NCI-H82 treated with DMSO at 0.1 percent for 48 hours (cell line): ENCODE measurements around the gene PTPN4.
"Not testable (repeated sequence)": the region's sequence is repeated elsewhere in the genome, so short reads cannot be mapped to it uniquely, and the experiment has no call there.

Experiments used
- DNase-seq: peaks from one replicate; lab custom pipeline; 2025; ENCODE audit not compliant: unreplicated experiment; lab: John Stamatoyannopoulos, UW

PTPN4 gene

DNA sequence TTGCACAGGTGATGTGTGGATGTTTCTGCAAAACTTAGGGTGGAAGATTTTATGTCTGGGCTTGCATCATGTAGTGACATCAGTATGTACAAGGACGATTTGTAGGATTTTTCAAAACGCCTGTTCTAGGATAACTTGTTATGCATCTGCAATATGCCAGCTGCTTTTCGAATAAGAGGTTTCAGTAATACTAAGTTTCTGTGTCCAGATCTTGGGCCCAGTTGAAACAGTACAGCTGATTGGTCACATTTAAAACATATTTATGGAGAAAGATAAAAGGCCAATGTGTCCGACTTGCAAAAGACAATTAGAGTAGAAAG, 1.2 kb downstream of the PTPN4 start:
- no peak for DNase-seq

DNA sequence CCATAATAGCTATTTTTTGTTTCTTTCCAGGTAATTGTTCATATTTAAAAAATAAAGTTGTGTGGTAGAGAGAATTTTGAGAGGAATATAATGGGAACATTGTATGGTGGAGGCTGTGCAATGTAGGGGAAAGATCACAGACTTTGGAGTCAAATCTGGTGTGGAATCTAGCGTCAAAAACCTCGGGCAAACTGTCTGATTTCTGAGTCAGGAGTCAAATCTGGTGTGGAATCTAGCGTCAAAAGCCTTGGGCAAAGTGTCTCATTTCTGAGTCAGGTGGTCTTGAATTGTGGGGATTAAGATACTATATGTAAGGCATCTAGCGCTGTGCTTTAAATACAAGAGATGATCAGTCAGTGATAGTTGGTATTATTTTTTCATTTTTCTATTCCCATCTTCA, 5.1 kb downstream of the PTPN4 start:
- no peak for DNase-seq

DNA sequence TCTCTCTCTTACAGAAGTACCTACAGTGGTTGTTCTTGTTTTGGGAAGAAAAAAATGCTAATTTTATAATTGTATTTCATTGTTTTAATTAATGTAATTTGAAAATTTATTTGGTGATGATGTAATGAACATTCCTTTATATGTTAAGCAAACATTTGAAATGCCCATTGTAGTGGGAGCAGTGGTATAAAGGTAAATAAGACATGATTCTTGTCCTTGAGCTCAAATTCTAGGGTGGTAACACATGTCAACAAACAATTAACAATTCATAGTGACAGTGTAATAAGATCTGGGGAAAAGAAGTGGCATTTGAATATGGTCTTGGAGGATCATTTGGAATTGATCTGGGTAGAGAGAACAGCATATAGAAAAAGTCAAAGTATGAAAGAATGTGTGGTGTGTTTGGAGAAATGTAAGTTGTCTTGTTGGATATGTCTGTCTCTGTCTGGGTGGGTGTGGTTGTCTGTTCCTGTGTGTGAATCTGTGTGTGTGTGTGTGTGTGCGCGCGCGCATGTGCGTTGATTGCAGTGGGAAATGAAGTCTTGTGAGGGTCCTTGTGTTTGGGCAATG, 5.8 kb downstream of the PTPN4 start:
- no peak for DNase-seq

DNA sequence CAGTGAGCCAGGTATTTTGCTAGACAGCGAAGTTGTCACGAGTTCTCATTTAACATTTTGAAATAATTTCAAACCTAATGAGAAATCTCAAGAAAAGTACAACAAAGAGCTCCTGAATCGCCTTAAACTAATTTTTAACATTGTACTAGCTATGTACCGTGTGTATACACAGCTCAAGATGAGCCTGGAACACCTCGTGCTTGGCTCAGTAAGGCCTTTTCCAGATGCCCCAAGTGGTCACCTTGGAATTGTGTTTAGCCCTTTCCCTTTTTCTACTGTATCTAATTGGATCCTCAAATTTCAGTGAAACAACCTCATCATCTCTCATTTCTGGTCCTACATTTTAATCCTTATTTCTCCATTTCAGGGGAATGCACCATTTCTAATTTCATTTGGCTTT, 7.2 kb downstream of the PTPN4 start:
- DNase-seq: no peak

DNA sequence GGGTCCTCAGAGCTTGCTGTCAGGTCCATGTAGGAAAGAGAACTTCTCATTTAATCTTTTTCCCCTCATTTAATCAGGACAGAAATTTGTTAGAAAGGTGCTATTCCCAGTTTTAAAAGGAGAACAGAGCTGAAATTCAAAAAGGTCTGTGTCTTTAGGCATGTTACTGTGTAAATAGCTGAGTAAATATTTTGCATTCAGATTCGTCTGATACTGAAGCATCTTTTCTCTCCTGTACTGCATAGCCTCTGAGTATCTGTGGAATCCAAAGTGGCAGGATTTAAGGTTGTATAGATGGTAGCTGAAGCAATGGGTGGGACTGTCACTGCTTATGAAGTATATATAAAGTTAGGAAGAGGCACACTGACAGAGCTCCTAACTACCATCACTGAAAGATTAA, 9.0 kb downstream of the PTPN4 start:
- no peak for DNase-seq

DNA sequence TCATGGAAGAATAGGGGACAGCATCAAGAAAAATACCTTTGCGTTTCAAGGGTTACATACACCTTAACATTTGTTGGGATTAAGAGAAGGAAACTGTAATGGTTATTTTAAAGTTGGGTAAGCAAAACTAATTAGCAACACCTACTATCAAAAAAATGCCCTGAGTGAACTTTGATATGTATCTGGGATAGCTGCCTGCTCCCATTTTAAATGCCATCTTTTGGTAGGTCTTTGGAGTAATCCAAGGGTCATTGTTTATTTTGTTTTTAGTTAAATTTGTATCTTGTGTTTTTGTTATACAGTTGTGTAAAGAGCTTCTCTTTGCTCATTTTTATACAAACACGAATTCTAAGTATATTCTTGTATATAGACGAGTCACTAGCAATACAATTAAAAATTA, 9.9 kb downstream of the PTPN4 start:
- DNase-seq: no peak

DNA sequence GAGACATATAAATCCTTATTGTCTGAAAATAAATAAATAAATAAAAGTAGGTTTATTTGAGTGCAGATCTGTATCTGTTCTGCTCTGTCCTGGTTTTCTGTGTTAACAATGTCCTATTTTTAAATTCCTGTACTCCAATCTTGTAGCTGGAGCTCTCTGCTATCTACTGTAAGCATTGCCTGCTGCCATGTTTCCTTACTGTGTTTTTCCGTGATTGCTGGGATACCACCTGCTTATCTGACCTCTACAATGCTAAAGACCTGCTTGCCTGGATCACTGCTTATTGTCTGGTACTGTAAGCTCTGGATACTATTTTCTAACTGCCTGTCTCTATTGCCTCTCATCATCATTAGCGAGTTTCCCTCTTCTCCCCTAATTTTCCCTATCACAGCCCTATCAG, 11.6 kb downstream of the PTPN4 start:
- no peak for DNase-seq

DNA sequence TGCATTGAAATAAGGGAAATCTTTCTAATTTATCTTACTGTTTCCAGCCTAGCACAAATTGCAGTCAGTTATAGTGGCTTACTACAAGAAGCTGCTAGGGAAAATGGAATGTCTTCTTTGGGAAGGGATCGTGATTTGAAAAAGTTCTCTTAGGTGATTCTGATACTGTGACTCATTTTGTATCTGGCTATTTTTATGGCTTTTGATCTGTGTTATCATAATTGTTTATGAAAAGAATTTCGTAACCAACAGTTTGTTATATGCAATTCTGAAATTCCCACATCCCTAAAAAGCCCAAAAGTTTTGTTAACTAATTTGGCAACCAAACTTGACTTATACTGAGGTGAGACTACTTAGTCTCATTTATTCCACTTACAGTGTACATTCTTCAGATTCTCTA, 12.4 kb downstream of the PTPN4 start:
- no peak for DNase-seq

DNA sequence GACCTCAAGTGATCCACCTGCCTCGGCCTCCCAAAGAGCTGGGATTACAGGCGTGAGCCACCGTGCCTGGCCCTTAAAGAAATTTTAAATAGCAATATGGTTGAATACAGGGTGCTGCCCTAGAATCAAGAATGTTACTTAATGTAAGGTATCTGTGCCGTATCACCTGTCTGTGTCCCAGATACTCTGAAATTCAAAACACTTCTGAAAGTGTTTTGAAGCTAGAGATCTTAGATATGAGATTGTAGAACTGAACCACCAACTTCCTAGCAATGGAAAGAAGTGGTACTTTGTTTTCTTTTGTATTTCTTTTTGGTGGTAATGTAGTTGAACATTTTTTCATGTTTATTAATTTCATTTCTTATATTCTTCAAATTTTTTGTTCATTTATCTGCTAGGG, 13.0 kb downstream of the PTPN4 start:
- no peak for DNase-seq

DNA sequence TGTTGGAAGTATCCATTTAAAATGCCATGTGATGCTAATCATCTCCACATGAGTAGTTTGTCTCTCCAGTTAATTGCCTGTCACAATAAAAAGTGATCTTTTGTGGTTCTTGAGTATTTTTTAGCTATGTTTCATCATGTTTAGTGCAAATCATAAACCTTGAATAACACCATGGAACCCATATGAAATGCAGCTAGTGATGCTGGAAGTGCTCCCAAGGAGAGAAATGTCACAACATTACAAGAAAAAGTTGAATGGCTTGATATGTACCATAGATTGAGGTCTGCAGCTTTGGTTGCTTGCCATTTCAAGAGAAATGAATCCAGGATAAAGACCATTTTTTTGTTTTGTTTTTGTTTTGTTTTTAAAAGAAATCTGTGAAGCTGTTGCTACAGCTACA, 14.3 kb downstream of the PTPN4 start:
- no peak for DNase-seq

DNA sequence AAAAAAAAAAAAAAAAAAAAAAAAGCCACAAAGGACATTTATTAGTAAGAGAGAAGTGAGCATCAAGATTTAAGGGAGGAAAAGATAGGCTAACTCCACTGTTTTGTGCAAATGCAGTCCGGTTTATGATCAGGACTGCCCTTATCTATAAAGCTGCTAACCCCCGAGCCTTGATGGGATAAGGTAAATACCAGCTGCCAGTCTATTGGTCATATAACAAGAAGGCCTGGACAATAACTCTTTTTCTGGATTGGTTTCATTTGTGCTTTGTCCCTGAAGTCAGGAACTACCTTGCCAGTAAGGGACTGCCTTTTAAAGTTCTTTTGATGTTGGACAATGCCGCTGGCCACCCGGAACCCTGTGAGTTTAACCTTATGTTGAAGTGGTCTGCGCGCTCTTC, 15.4 kb downstream of the PTPN4 start:
- no peak for DNase-seq

DNA sequence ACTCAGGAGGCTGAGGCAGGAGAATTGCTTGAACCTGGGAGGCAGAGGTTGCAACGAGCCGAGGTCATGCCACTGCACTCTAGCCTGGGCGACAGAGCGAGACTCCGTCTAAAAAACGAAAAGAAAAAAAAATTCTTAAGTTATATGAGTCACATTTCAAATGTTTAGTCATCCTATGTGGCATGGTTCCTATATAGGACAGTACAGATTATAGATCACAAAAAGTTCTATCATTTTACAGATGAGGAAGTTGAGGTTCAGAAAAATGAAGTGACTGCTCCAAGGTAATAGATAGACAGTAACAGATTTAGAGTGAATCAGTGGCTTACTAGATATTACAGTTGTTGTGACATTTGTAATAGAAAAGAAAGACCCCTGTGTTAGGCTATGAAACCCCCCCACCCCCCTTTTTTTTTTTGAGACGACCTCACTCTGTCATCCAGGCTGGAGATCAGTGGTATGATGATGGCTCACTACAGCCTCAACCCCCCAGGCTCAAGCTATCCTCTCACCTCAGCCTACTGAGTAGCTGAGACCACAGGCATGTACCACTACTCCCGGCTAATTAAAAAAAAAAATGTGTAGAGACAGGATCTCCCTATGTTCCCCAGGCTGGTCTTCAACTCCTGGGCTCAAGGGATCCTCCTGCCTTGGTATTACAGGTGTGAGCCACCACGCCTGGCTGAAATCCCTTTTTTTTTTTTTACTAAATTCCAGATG, 22.7 kb downstream of the PTPN4 start:
- DNase-seq: no peak

DNA sequence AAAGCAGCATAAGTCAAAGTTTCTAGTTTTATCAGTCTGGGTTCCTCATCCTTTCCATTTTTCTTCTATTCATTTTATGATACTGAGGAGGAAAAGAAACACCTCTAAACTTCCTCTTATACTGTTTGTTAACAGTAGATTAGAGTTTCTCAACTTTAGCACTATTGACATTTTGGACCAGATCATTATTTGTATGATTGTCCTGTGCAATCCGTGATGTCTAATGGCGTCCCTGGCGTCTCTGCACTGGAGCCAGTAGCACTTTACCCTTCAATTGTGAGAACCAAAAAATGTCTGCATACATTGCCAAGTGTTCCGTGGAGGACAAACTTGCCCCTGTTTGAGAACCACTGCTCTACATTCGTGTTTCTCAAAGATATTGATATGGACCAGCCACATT, 25.2 kb downstream of the PTPN4 start:
- no peak for DNase-seq

DNA sequence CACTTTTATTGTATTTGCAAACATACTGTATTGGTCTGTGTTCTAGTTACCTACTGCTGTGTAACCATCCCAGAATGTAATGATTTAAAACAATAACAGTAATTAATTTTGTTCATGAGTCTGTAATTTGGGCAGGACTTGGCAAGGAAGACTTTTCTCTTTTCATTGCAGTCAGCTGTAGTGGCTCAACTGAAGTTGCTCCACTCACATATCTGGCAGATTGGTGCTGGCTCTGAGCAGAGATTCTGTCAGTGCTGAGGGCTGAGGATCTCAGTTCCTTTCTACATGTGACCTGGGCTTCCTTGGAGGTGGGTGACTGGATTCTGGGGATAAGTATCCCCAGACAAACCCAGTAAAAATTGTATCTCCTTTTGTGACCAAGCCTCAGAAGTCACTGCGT, 26.6 kb downstream of the PTPN4 start:
- no peak for DNase-seq

DNA sequence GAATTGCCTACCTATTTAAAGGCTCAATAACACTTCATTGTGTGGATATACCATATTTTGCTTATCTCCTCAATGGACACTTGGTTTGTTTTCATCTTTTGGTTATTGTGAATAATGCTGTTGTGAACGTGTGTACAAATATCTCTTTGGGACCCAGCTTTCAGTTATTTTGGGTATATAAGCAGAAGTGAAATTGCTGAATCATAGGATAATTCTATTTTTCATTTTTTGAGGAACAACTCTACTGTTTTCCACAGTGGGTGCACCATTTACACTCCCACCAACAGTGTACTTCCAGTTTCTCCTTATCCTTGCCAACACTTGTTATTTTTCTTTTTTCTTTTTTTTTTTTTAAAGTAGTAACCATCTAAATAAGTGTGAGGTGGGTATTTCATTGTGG, 29.0 kb downstream of the PTPN4 start:
- DNase-seq: no peak

DNA sequence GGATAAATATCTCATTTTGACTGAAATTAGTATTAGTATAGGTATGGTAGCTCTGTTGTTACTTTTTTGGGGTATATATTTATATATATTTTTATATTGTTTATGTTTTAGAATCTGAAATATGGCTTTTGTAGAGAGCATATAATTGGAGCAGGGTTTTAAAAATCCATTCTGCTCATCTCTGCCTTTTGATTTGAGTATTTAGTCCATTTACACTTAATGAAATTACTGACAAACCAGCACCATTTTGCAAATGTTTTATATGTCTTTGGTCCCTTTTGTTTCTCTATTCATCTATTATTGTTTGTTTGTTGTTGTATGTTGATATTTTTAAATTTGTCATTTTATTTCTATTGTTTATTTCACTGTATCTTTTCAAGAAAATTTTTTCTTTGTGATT, 30.7 kb downstream of the PTPN4 start:
- no peak for DNase-seq

DNA sequence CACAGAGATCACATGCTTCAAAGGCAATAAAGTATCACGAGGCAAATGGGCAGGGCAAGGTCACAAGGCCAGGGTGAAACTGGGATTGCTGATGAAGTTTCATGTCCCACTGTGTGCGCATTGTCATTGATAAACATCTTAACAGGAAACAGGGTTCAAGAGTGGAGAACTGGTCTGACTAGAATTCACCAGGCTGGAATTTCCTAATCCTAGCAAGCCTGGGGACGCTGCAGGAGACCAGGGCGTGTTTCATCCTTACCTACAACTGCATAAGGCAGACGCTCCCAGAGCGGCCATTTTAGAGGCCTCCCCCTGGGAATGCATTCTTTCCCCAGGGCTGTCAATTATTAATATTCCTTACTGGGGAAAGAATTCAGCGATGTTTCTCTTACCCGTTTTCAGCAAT, 33.2 kb downstream of the PTPN4 start:
- no peak for DNase-seq

DNA sequence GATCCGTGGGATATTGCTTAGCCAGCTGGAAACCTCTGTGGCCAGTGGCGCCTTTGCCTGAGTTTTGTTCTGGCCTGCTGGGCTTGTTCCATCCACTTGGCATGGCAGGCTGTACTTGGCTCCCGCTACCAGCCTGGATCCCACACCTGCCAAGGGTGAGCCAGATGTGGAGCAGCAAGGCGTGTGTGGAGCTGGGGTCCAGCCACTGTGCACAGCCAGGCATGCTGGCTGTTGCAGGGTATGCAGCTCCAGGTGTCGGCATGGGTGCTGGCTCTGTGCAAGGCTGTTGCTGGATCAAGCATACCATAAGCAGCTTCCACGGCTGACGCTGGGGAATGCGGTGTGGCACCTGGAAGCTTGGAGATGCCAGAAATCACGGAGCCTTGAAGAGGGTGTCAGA, 34.5 kb downstream of the PTPN4 start:
- DNase-seq: no peak

DNA sequence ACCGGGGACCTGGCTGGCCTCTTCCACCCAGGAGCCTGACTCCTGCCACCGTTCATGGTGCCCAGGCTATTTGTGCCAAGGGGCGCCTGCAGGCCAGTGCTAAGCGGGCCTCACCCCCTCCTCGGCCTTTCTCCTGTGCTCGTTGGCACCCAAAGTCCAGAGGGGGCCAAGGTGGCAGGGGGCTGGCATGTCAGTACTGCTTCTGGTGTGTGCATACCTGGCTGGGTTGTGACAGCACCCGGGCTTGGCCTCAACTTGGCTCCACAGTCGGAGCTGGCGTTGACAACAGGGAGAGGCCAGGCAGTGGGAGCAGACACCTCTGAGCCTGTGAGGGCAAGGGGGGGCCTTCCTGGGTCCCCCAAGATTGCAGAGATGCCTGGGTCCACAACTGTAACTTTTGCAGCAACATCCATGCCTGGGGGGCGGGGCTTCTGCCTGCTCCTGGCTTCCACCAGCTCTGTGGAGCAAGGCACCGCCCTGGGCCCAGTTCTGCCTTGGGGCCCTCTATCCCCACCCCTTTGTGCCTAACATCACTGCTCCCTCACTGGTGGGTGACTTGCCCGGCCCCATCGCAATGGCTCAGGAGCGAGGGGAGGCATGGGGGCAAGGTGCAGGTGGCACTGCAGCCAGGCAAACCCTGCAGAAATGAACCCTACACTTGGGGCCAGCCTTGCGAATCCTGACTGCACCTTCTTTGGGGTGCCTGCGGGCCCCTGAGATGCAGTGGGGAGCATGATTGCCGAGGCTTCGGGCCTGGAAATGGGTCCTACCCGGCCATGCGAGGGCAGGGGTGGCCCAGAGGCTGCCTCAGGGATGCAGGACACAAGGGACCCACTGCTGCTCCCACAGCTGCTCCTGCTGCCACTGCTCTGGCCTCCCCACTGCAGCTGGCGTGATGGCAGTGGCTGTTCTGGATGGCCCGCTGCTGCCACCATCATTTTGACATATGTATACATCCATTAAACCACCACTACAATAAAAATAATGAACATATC, 35.9 kb downstream of the PTPN4 start:
- no peak for DNase-seq

DNA sequence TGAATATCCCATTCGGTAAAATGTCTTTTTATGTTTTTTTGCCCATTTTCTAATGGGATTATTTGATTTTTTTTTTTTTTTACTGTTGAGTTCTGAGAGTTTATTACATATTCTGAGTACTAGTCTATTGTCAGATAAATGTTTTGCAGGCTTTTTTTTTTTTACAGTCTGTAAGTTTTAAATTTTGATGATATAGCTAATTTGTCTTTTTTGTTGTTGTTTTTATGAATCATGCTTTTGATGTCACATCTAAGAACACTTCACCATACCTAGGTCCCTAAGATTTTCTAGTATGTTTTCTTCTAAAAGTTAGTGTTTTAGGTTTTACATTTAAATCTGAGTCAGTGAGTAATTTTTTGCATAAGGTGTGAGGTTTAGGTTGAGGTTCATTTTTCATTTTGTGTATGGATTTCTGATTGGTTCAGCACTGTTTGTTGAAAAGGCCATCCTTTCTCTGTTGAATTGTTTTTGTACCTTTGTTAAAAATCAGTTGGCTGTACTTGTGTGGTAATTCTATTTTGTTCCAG, 40.7 kb downstream of the PTPN4 start:
- DNase-seq: no peak

DNA sequence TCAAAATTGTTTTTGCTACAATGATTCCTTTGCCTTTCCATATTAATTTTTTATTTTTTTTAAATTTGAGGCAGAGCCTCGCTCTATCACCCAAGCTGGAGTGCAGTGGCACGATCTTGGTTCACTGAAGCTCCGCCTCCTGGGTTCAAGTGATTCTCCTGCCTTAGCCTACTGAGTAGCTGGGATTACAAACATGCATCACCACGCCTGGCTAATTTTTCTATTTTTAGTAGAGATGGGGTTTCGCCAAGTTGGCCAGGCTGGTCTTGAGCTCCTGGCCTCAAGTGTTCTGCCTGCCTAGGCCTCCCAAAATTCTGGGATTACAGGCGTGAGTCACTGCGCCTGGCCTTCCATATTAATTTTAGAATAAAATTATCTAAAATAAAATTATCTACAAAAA, 41.3 kb downstream of the PTPN4 start:
- no peak for DNase-seq

DNA sequence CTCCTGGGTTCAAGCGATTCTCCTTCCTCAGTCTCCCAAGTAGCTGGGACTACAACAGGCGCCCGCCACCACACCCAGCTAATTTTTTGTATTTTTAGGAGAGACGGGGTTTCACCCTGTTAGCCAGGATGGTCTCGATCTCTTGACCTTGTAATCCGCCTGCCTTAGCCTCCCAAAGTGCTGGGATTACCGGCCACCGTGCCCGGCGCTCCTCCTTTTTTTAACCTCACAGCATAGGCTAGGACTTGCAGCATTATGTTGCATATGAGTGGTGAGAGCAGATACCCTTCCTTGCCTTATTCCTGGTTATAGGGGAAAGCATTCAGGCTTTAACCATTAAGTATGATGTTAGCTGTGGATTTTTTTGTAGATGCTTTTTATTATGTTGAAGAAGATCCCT, 42.3 kb downstream of the PTPN4 start:
- DNase-seq: not testable (repeated sequence)
